Spleen (tissue), 3 donors: ENCODE data around the gene SKIDA1.

Experiments
- POLR2A ChIP-seq, 3 donors: fragments of 450-650 bp; IDR thresholded peaks; one replicate each; pipeline ENCODE4 v1.5.1; 2017; ENCODE audit warnings: antibody characterized with exemption in 3 of 3, mild to moderate bottlenecking in 1 of 3
- POLR2AphosphoS5 ChIP-seq, 3 donors: sonication (generic); formaldehyde crosslinking; IDR thresholded peaks; one replicate each; pipeline ENCODE4 v1.5.1; 2017; ENCODE audit warnings: antibody characterized with exemption in 3 of 3

DNA sequence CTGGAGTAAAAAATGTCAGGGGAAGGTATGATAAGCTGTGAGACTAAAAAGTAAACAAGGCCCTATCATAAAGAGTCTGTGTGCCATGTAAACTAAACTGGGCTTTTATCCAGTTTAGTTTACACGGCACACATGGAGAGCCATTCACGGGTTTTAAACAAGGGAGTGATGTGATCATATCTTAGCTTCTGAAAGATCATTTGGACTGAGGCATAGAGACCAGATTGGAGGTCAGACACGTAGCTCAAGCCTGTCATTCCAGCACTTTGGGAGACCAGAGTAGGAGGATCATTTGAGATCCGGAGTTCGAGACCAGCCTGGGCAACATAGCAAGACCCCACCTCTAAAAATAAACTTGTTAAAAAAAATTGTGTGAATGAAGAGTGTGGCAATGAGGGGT is 50.1 kb downstream of the SKIDA1 start:
- no peak for TF ChIP-seq POLR2A (IDR thresholded peaks at IDR 0.05)
- TF ChIP-seq POLR2AphosphoS5 (IDR thresholded peaks at IDR 0.05) = no peak
